Erythroblast (primary cell): Measurements from ENCODE around the gene NFASC.

ENCODE experiments used
- DNase-seq, 2 experiments: peaks; one replicate each; lab custom pipeline; 2025; lab: John Stamatoyannopoulos, UW
- GATA1 ChIP-seq: IDR thresholded peaks from 2 replicates; pipeline ENCODE4 v1.6.1; 2011; ENCODE audit warnings: low read depth, mild to moderate bottlenecking, control low read depth, low read length, moderate library complexity
- POLR2A ChIP-seq: IDR thresholded peaks from 2 replicates; pipeline ENCODE4 v1.6.1; 2011; ENCODE audit warnings: mild to moderate bottlenecking, low read length

Gene NFASC

DNA sequence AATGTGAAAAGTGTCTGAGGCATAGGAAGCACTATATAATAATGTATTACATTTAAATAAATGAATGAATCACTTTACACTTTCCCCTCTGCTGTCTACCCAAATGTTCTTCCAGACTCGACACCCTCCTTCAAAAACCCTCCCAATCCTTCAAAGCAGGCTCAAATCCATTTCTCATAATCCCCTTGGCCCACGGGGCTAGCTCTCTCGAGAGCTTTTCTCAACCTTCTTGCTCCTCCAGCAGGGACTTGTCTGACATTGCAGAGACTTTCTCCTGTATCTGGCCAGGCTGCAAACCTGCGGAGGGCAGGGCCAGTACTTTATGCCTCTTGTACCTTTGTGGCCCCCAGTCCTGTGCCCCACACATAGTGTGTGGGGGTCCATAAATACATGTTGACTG is 158.3 kb downstream of the NFASC start:
- TF ChIP-seq GATA1 (no peak), POLR2A (no peak)
- no peak for DNase-seq

DNA sequence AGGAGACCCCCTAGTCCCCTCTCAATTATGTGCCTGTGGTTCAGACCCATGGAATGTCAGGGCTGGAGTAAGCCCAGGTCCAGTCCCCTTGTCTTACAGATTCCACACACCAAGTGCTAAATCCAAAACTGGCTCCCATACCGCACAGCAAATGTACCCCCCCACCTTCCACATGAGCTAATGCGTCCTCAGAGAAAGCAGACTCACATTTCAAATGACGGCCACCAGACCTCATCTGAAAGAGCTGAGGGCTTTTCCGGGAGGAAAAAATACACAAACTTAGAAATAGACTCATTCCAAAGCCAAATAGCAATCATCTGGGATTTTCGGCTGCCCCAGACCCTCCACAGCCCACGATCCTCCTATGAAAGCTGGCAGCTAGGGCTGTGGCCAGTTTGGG is 159.6 kb downstream of the NFASC start:
- no peak for DNase-seq
- TF ChIP-seq GATA1 (no peak), POLR2A (no peak)

DNA sequence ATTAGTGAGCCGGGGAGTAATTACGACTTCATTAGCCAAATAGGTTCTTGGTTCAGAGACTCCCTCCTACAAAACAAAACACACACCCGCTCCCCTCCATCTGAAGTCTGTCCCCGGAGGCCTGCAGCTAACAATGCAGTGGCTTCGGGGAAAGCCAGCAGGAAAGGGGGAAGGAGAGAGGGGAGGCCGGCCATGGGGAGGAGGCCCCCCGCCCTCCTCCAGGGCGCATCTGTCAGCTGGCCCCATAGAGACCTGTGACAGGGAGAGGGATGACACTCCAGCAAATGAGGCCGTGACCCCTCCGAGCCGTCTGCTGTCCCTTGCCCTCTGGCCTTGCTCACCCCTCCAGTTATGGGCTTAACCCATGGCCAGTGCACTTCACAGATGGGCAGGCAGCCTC is 160.2 kb downstream of the NFASC start:
- TF ChIP-seq POLR2A (no peak), GATA1 (no peak)
- DNase-seq: no peak

DNA sequence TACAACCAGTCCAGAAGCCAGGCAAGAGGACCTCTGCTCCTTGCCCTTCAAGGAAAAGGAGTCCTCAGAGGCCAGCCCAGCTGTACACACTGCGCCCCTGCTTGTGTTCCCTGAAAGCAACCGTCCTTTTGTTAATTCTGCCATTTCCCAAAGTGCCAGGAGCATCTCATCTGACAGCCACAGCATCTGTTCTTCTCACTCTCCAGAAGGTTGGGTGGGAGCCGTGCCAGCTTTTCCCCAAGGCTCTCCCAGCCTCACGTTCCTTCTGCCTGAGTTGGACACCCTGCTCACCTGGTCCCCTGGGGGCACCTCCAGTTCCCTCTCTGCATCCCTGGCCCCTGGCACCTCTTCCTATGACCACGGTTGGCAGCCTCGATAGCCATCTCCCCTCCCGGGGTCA is 161.8 kb downstream of the NFASC start:
- TF ChIP-seq GATA1 (no peak), POLR2A (no peak)
- DNase-seq: no peak

DNA sequence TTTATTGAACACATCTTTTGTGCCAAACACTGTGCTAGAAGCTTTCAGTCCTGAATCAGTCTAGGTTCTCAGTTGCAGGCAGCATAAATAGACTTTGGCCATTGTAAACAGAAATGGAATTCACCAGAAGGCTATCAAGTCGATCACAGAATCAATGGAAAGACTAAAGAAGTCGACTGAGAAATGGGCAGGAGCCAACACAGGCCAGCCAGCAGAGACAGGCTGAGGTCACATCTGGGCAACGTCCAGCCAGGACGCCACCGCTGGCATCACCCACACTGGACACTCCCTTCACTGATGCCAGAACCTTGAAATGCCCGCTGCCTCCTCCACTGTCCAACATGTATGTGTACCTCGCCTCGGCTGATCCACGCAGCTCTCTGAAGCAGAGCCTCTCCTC is 166.9 kb downstream of the NFASC start:
- DNase-seq: no peak
- no peak for TF ChIP-seq POLR2A
- TF ChIP-seq GATA1: no peak

DNA sequence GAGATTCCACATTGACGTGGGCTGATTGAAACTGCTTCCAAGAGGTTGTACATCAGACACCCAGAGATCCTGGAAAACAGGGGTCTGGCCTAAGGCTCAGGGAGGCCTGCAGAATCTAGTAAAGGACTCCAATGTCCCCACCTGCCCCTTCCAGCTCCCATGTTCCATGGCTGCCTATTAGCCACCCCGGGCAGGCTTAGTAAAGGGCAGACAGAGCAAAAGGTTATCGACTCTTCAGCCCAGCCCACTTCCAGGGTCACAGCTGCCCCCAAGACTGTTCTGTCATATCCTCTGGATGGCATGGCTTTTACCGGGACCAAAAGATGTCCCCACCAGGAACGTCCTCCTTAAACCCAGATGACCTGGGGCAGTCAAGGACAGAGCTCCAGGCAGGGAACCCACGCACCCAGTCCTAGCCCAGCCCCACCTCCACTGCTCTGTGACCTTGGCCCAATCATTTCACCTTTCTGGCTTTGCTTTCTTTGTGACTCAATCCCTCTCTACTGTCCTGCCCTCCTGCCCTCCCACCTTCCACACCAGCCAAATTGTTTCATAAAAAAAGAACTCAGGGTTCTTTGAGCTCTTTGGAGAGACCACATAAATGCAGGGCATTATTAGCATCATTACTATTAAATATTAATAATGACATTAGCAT is 167.6 kb downstream of the NFASC start:
- no peak for DNase-seq
- TF ChIP-seq POLR2A (no peak), GATA1 (no peak)

DNA sequence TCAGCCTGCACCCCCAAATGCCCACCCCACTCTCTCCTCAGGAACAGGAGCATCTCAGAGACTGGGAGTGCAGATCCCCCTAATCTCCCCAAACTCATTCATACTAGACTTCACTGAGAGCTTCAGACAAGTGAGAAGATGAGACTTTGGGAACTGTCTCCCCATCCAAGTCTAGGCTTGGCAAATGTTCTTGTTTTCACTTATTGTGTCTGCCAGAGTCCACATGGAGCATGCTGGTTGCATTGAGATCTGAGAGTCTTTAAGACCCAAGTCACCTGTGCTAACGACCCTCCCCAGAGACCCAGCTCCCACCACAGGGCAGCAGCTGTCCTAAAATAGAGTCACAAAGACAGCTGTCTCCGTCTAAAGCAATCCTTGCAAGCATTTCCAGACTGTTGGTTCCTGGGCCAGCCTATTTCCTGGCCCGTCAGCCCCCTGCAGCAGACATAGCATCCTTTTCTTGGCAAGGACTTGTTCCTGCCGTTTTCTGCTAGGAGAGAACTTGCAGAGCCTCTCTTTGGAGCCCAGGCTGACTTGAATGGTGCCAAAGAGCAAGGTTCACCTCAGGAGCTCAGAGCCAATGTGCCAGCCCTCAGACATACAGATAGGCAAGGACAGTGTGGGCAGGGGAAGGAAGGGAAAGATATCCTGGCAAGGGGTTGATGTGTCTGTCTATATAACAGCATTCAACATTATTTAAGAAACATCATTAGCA is 170.5 kb downstream of the NFASC start:
- TF ChIP-seq GATA1 (no peak), POLR2A (no peak)
- DNase-seq: no peak

DNA sequence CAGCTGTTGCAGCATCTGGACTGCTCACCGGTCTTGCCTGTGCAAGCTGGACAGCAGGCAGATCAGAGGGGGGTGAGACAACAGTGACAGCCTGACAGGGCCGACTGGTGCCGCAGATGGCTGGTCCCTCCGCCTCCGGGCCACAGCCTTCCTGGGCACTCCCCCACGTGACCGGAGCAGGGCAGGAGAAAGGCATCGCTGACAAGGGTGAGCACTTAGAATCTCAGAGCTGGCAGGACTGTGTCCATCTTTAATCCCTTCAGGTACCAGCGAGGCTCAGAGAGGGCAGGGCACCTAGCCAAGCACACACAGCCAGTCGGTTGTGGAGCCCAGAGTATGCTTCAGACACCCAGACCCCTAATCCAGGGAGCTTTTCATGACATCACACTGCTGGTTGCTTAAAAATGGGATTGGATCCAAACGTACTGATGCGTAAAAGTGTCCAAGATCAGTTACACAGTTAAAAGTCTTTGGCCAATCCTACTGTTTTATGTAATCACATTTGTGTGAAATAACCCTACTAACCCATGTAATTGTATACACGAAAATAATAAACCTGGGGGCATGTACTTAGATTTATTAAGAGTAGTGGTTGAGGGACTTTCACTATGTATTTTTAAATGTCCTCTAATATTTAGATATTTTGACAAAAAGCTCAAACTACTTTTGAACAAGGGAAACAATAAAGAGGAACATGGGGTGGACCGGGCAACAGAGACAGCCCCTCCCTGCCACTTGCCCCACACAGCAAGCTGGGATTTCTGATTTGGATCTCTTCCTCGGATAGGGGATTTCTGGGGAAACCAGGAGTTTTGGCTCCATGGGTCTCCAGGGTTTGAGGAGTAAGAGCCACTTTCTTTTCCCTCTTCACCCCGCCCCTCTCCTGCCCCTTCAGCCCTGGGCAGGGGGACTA is 171.6 kb downstream of the NFASC start:
- TF ChIP-seq POLR2A (no peak), GATA1 (no peak)
- DNase-seq: no peak

DNA sequence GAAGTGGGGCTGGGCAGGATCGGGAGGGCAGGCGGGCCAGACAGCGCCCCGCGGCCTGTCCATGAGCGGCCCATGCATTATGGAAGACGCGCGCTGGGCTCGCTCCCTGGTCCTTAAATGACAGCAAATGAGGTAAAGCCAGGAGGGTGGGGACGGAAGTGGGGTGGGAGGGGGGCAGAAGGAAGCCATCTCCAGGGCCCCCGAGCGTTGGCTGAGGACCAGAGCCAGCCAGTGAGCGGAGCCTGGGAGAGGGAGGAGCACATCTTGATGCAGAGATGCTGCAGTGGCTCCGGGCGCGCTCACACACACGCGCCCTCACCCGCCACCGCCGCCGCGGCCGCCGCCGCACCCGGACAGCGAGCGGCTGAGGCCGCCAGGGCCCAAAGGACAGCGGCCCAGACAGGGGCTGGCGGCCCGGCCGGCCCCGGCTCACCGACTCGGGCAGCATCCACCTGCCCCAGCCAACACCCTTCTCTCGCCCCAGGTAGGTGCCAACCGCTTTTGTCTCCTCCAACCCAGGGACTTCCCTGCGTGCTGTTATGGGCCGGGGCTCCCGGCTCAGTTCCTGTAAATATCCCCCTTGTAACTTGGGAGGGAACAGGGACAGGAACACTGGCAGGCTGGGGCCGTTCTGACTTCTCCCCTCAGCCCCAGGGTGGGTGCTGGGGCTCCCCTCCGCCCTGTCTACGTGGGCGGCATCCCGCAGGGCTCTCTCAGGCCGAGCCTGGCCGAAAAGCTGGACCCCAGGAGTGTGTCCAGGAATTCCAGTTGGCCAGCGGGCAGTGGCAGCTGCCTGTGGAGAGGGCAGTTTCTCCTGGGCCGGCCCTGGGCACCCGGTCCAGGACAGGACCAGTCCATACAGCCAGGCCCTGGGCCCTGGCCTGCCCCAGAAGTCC is 172.5 kb downstream of the NFASC start, which contains the start of gene CNTN2:
Gene CNTN2 (plus strand): TSS at position 302 of the 896 bp plus-strand sequence. CDS start 9,974 bp downstream, outside the sequence.
- no peak for DNase-seq
- TF ChIP-seq POLR2A (no peak), GATA1 (no peak)

DNA sequence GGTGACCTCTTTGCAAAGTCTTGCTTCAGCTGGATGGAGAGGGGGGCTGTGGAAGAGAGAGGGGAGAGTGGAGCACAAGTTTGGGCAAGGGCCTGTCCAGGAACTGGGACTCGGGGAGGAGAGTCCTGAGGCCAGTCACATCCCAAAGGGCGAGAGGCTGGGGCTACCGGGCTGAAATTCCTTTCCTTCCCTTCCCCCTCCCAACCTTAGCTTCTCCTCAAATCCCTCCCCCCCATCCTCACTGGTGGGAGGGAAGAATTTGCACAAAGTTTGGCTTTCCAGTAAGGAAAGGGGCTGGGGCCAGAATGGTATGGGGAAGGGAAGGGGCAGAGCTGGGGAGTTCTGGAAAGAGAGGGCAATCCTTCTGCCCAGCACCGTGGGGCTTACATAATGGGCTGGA is 173.2 kb downstream of the NFASC start:
- DNase-seq: no peak
- TF ChIP-seq POLR2A (no peak), GATA1 (no peak)

DNA sequence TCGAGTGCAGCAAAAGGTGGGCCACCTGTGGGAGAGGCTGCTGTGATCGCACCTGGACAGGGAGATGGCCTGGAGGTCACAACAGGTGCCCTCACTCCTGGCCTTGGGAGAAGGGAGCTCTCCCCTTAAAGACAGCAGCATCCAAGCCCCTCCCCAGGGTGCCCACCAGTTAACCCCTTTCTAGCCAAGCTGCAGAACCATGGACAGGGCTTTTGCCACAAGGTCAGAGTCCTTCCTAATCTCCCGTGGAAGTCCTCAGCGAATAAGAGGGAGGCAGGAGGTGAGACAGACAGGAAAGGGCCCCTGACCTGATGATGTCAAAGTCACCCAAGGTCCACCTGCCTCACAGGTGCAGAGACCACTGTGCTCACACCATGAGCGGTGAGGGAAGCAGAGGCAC is 174.1 kb downstream of the NFASC start:
- no peak for TF ChIP-seq POLR2A
- no peak for TF ChIP-seq GATA1
- DNase-seq: no peak

DNA sequence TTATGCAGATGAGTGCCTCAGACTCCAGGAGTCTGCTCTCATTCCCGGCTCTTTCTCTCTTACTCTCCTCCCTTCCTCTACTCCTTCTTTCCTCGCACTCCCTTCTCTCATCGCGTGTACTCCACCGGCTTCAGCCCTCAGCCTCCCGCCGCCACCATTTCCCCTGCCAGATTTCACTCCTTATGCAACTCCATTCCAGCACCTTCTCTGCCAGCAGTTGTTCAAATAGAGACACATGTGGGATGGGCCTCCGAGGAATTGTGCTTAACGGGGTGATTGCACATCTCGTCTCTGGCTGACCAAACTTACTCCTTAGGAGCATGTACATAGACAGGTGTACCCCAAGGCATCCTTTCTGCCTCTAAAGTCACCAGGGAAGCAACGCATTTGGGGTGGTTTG is 174.5 kb downstream of the NFASC start:
- DNase-seq: no peak
- TF ChIP-seq POLR2A (no peak), GATA1 (no peak)

DNA sequence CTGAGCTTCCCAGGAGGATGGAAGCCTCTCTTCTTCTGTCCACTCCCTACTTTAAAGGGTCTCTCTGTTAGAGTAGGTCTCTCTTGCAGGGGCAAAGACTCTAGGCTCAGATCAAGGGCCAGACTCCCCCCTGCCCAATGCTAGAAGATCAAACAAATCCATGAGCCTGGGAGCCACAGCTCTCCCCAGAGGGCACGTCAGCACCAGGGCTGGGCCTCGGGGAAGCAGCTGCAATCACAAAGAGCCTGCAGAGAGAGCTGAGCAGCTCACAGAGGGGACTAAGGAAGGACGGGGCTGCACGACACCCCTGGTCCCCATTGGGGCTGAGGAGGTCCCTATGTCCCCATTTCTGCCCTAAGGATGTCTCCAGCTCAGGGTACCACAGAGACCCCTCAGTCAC is 176.2 kb downstream of the NFASC start:
- TF ChIP-seq POLR2A (no peak), GATA1 (no peak)
- DNase-seq: no peak
